Parathyroid adenoma (tissue), 2 donors: Measurements from ENCODE around the gene FNTB.

Experiments
- H2AFZ ChIP-seq: fragments of 300-600 bp; sonication (generic); one replicate; pipeline ENCODE4 v1.7.0; 2017; ENCODE audit warnings: antibody characterized with exemption, mild to moderate bottlenecking
- H3K27ac ChIP-seq: fragments of 300-600 bp; sonication (generic); one replicate; pipeline ENCODE4 v1.7.0; 2017
- H3K27me3 ChIP-seq: fragments of 300-600 bp; sonication (generic); one replicate; pipeline ENCODE4 v1.7.0; 2017; ENCODE audit warnings: low read length; ENCODE audit not compliant: control insufficient read depth, insufficient read depth
- H3K36me3 ChIP-seq: fragments of 300-600 bp; sonication (generic); one replicate; pipeline ENCODE4 v1.7.0; 2017; ENCODE audit warnings: low read length; ENCODE audit not compliant: control insufficient read depth, insufficient read depth
- H3K4me1 ChIP-seq: fragments of 300-600 bp; sonication (generic); one replicate; pipeline ENCODE4 v1.7.0; 2017; ENCODE audit warnings: control low read depth
- H3K4me2 ChIP-seq: fragments of 300-600 bp; sonication (generic); one replicate; pipeline ENCODE4 v1.7.0; 2017; ENCODE audit warnings: low read length
- H3K4me3 ChIP-seq: fragments of 300-600 bp; sonication (generic); one replicate; pipeline ENCODE4 v1.7.0; 2017; ENCODE audit warnings: low read depth, low read length
- H3K79me2 ChIP-seq: fragments of 300-600 bp; sonication (generic); one replicate; pipeline ENCODE4 v1.7.0; 2017; ENCODE audit warnings: control low read depth
- H3K9ac ChIP-seq: fragments of 300-600 bp; sonication (generic); one replicate; pipeline ENCODE4 v1.7.0; 2017; ENCODE audit warnings: mild to moderate bottlenecking
- H3K9me3 ChIP-seq: fragments of 300-600 bp; sonication (generic); one replicate; pipeline ENCODE4 v1.7.0; 2017; ENCODE audit warnings: low read length; ENCODE audit not compliant: control insufficient read depth
- TF ChIP-seq, protein P1 (sequence below): fragments of 300-600 bp; sonication (generic); IDR thresholded peaks from one replicate; pipeline ENCODE4 v1.7.0; 2017; ENCODE audit warnings: antibody characterized with exemption, mild to moderate bottlenecking
- donor health status: primary hyperparathyroidism.

Gene FNTB

DNA sequence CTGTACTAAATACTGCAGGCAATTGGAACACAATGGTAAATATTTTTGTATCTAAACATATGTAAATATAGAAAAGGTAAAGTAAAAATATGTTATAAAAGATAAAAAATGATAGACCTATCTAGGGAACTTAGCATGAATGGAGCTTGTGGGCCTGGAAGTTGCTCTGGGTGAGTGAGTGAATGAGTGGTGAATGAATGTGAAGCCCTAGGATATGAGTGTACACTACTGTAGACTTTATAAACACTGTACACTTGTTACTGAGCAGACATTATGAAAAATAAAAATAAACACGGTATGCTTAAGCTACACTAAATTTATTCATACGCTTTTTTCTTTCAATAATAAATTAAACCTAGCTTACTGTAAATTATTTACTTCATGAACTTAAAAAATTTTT lies 7.8 kb downstream of the FNTB start:
- no peaks in the 10 kb centered on the region for H3K27me3 ChIP-seq
- peaks cover 31% of the 10 kb centered on the region for H3K79me2 ChIP-seq
- H2AFZ ChIP-seq = no peak overlapping the region
- no peak overlapping the region for H3K4me2 ChIP-seq
- no peak overlapping the region for H3K4me3 ChIP-seq
- no peaks in the 10 kb centered on the region for H3K4me1 ChIP-seq
- H3K36me3 ChIP-seq = no peaks in the 10 kb centered on the region
- H3K9me3 ChIP-seq = no peaks in the 10 kb centered on the region
- no peak overlapping the region for H3K27ac ChIP-seq
- H3K9ac ChIP-seq = no peak overlapping the region
- TF ChIP-seq, protein P1, sequence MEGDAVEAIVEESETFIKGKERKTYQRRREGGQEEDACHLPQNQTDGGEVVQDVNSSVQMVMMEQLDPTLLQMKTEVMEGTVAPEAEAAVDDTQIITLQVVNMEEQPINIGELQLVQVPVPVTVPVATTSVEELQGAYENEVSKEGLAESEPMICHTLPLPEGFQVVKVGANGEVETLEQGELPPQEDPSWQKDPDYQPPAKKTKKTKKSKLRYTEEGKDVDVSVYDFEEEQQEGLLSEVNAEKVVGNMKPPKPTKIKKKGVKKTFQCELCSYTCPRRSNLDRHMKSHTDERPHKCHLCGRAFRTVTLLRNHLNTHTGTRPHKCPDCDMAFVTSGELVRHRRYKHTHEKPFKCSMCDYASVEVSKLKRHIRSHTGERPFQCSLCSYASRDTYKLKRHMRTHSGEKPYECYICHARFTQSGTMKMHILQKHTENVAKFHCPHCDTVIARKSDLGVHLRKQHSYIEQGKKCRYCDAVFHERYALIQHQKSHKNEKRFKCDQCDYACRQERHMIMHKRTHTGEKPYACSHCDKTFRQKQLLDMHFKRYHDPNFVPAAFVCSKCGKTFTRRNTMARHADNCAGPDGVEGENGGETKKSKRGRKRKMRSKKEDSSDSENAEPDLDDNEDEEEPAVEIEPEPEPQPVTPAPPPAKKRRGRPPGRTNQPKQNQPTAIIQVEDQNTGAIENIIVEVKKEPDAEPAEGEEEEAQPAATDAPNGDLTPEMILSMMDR = no peak

DNA sequence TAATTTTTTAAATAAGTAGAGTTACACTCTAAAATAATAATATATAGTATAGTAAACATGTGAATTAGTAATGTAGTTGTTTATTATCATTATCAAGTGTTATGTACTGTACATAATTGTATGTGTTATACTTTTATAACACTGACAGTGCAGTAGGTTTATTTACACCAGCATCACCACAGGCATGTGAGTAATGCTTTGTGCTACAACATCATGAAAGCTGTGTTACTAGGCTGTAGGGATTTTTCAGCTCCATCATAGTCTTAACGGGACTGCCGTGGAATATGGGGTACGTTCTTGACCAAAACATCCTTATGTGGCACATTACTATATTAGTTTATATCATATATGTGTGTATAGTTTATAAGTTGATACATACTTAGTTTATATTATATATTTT lies 8.6 kb downstream of the FNTB start:
- Histone ChIP-seq H3K79me2 (peaks cover 30% of the 10 kb centered on the region), H3K9me3 (no peaks in the 10 kb centered on the region), H3K36me3 (no peaks in the 10 kb centered on the region), H2AFZ (no peak overlapping the region), H3K9ac (no peak overlapping the region), H3K4me2 (no peak overlapping the region), H3K4me3 (no peak overlapping the region), H3K27me3 (no peaks in the 10 kb centered on the region), H3K4me1 (peaks cover 4% of the 10 kb centered on the region), H3K27ac (no peak overlapping the region)
- TF ChIP-seq, protein P1 = no peak

DNA sequence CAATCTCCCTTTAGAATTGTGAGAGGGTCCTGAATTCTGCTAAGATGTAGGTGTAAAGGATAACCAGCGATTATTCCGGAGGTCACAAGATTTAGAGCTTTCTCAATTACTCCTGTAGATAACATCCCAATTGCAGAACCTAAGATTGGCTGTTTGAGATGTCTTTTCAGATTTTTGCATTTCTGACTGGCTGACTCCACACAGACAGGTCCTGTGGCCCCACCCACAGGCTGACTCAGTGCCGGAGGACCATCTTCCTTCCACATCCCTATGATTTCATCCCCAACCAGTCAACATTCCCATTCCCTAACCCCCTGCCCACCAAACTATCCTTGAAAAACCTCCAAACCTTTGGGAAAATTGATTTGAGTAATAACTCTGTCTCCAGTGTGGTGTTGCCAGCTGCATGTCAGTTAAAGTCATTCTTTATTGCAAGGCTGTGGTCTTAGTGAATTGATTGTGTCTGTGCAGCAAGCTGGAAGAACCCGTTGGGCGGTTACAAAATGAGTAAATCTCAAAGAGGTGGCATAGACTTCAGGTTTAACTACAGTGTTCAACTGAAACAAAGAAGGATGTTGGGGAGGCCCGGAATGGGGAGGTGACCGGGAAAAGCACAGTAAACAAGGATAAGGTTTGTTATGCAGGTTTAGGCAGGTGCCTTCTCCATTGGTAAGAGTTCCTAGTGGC lies 10.6 kb downstream of the FNTB start:
- TF ChIP-seq, protein P1 = no peak
- H3K4me2 ChIP-seq = no peak overlapping the region

DNA sequence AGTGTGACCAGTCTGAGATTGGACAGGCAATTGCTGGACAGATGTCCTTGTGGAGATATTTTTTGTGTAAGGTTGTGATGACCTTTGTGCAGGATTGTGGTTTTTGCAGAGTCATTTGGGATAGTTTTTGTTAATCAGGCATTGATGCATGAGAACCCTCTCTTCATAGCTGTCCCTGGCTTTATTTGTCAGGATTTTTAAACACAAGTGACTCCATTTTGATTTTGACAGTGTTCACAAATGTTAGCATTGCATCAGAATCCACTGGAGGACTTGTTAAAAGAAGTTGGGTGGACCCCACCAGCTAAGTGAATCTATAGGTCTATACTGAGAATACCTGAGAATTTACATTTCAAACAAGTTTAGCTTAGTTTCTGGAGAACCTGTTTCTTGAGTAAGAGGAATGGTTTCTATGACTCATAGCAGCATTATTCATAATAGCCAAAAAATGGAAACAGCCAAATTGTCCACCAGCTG lies 11.8 kb downstream of the FNTB start:
- no peak overlapping the region for H3K4me3 ChIP-seq

More for the DNA sequence above, 10.6 kb downstream of the FNTB start:
- no peak overlapping the region for H2AFZ ChIP-seq
- no peaks in the 10 kb centered on the region for H3K36me3 ChIP-seq
- H3K27me3 ChIP-seq = no peaks in the 10 kb centered on the region
- no peaks in the 10 kb centered on the region for H3K9me3 ChIP-seq
- no peak overlapping the region for H3K27ac ChIP-seq
- H3K9ac ChIP-seq = no peak overlapping the region
- H3K79me2 ChIP-seq = peaks cover 28% of the 10 kb centered on the region
- H3K4me3 ChIP-seq = no peak overlapping the region
- peaks cover 4% of the 10 kb centered on the region for H3K4me1 ChIP-seq

More for the DNA sequence above, 11.8 kb downstream of the FNTB start:
- Histone ChIP-seq H2AFZ (no peak overlapping the region), H3K4me1 (peaks cover 4% of the 10 kb centered on the region), H3K9ac (no peak overlapping the region), H3K79me2 (peaks cover 21% of the 10 kb centered on the region), H3K36me3 (no peaks in the 10 kb centered on the region), H3K27me3 (no peaks in the 10 kb centered on the region), H3K9me3 (no peaks in the 10 kb centered on the region), H3K4me2 (no peak overlapping the region), H3K27ac (no peak overlapping the region)
- TF ChIP-seq, protein P1 = no peak
